Measurements from ENCODE around the gene LCLAT1. TPM values are rescaled to one million over a fixed set of nuclear protein-coding genes. Genes with fewer than 3 reads are reported as not detected.

LCLAT1 gene
- polyA plus RNA-seq, 4 donors = 1.6 to 18.3 (median 7.1) TPM

DNA sequence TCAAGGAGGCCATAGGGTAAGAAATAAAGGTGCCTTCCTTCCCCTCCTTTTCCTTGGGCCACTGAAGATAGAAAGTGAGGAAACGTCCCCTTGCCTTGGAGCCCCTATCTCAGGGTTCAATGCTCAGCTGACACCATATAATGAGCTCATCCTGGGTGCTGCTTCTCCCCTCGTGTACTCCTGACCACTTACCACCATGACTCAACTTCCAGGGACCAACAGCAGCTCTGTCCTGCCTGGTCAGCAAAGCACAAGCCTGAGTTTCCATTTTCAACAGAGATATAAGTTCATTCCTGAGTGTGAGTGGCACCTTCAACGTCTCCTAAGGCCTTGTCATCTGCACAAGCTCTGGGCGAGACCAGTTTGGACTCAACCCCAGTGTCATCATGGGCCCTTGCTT, 209.0 kb downstream of the LCLAT1 start:
- H3K27me3 ChIP-seq (ENCODE audit: control insufficient read depth in 3 of 3, insufficient read depth in 3 of 3, low read length in 3 of 3) = no peaks in the 10 kb centered on the region
- H3K27ac ChIP-seq (ENCODE audit: low read depth in 1 of 3, low read length in 2 of 3) = no peak overlapping the region
- DNase-seq = no peak
- no peaks in the 10 kb centered on the region for H3K4me1 ChIP-seq (ENCODE audit: control insufficient read depth in 3 of 3, insufficient read depth in 2 of 3, low read depth in 1 of 3, low read length in 2 of 3)
- 53 to 70% (median 64%) methylated on average over 4 of the region's 4 CpGs for WGBS, 3 donors
- no peak for FAIRE-seq
- no peaks in the 10 kb centered on the region for H3K9me3 ChIP-seq (ENCODE audit: control insufficient read depth in 2 of 2, insufficient read depth in 1 of 2, low read depth in 1 of 2, low read length in 1 of 2)
- H3K36me3 ChIP-seq (ENCODE audit: control insufficient read depth in 3 of 3, insufficient read depth in 2 of 3, low read depth in 1 of 3, low read length in 3 of 3) = no peaks in the 10 kb centered on the region
- no peak overlapping the region for H3K4me3 ChIP-seq (ENCODE audit: low read depth in 1 of 3, low read length in 3 of 3)

DNA sequence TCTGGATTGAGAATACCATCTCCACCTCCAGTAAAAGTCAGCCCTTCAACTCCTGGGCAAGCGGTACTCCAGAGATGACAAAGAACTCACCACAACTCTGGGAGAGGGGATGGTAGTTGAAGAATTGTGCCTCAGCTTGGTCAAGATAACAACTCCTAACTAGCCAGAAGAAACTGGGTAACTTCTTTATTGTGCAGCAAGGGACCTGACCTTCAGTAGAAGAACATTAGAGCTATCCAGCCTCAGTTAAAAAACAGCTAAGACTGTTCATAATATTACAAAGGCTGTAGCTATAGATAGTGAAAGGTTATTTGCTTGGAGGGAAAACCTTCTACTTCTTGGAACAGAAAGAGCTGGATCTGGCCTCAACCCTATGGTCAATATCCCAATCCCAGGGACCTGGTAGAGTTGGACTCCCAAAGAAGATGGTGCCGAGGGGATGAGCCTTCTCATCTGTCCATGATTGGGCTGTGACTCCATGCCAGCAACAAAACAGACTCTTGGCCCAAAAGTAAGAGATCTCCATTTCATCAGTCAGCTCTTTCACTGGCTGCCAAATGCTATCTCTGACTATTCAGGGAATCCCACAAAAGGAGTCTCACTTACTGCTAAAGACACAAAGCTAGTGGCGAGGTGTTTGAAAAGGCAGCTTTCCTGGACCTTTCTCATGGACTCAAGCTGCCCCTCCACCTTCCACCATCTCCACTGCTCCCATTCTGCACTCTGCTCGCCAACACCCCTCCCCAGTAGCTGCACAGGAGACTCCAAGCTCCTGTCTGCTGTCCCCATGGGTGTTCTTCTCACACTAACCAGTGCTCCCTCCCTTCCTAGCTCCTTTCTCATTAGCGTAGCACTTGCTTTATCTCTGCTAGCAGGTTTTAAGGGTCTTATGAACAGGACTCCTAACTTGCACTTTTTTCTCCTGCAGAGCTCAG, 214.4 kb downstream of the LCLAT1 start:
- 84 to 92% (median 84%) methylated on average over 5 of the region's 5 CpGs for WGBS, 3 donors
- H3K27ac ChIP-seq (ENCODE audit: low read depth in 1 of 3, low read length in 2 of 3) = no peak overlapping the region
- H3K36me3 ChIP-seq (ENCODE audit: control insufficient read depth in 3 of 3, insufficient read depth in 2 of 3, low read depth in 1 of 3, low read length in 3 of 3) = no peaks in the 10 kb centered on the region
- peaks cover 0 to 5% (median 0%) of the 10 kb centered on the region in 3 donors for H3K4me1 ChIP-seq (ENCODE audit: control insufficient read depth in 3 of 3, insufficient read depth in 2 of 3, low read depth in 1 of 3, low read length in 2 of 3)
- no peaks in the 10 kb centered on the region for H3K27me3 ChIP-seq (ENCODE audit: control insufficient read depth in 3 of 3, insufficient read depth in 3 of 3, low read length in 3 of 3)
- H3K9me3 ChIP-seq (ENCODE audit: control insufficient read depth in 2 of 2, insufficient read depth in 1 of 2, low read depth in 1 of 2, low read length in 1 of 2) = no peaks in the 10 kb centered on the region
- FAIRE-seq (no peak), DNase-seq (no peak)
- H3K4me3 ChIP-seq (ENCODE audit: low read depth in 1 of 3, low read length in 3 of 3) = no peak overlapping the region

DNA sequence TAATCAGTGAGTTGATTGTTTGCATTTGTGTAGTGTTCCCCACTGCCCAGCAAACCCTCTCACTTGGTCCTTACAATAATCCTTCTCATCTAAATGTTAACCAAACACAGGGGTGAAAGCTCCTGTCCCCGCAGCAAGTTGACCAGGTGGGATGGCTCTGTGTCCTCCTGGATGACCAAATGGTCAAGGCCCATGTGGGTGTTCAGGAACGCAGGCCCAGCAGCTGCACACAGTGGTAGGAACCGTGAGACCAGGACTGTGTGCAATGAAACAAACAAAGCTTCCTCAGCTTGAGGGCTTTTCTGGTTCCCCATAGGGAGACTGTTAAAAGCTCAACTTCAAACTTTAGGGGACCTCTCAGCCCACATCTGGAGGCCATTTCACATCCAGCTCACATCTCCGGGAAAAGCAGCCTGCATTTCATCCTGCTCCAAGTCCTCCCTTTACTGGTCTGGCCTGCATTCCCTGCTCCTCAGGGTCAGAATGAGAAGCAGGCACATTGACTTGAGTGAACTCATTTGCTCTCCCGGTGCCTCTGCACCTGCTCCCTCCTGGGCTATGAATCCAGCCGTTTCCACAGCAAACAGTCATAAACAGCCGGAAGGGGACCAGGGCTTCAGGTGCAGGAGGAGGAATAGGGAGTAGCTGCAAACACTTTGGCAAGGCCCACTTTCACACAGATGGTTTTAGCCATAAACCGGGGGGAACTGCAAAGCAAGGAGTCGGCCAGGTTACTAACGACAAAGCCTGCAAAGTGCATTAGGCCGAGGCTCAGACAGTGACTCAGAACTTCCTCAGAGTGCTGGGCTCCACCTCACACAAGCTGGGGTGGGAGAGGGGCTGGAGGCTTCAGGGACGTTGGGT, 215.5 kb downstream of the LCLAT1 start:
- FAIRE-seq (no peak), DNase-seq (peak; percentile 60 to 83)
- peak overlapping the region in 1 of 3 donors; percentile 26 for H3K27ac ChIP-seq (ENCODE audit: low read depth in 1 of 3, low read length in 2 of 3)
- no peaks in the 10 kb centered on the region for H3K36me3 ChIP-seq (ENCODE audit: control insufficient read depth in 3 of 3, insufficient read depth in 2 of 3, low read depth in 1 of 3, low read length in 3 of 3)
- no peaks in the 10 kb centered on the region for H3K27me3 ChIP-seq (ENCODE audit: control insufficient read depth in 3 of 3, insufficient read depth in 3 of 3, low read length in 3 of 3)
- no peaks in the 10 kb centered on the region for H3K9me3 ChIP-seq (ENCODE audit: control insufficient read depth in 2 of 2, insufficient read depth in 1 of 2, low read depth in 1 of 2, low read length in 1 of 2)
- no peak overlapping the region for H3K4me3 ChIP-seq (ENCODE audit: low read depth in 1 of 3, low read length in 3 of 3)
- WGBS, 3 donors = 23 to 57% (median 41%) methylated on average over 12 of the region's 12 CpGs
- peaks cover 0 to 5% (median 0%) of the 10 kb centered on the region in 3 donors for H3K4me1 ChIP-seq (ENCODE audit: control insufficient read depth in 3 of 3, insufficient read depth in 2 of 3, low read depth in 1 of 3, low read length in 2 of 3)

DNA sequence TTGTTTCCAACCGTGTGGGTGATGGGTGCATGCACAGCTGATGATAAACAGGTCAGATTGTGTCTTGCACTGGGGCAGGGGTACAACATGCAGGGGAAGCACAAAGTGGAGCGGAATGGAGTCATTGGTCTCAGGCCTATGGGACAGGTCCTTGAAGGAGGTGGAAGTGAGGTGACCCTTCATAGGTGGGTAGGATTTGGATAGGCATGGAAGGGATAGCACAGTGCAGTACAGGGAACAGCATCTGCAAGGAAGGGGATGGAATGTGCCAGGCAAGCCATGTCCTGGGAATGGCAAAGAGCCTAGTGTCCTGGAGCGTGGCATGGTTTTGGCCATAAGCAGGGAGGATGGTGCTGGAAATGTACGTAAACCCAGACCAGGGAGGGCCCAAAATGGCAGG, 216.3 kb downstream of the LCLAT1 start:
- no peaks in the 10 kb centered on the region for H3K27me3 ChIP-seq (ENCODE audit: control insufficient read depth in 3 of 3, insufficient read depth in 3 of 3, low read length in 3 of 3)
- no peak overlapping the region for H3K4me3 ChIP-seq (ENCODE audit: low read depth in 1 of 3, low read length in 3 of 3)
- DNase-seq (no peak), FAIRE-seq (no peak)
- no peak overlapping the region for H3K27ac ChIP-seq (ENCODE audit: low read depth in 1 of 3, low read length in 2 of 3)
- H3K36me3 ChIP-seq (ENCODE audit: control insufficient read depth in 3 of 3, insufficient read depth in 2 of 3, low read depth in 1 of 3, low read length in 3 of 3) = no peaks in the 10 kb centered on the region
- H3K9me3 ChIP-seq (ENCODE audit: control insufficient read depth in 2 of 2, insufficient read depth in 1 of 2, low read depth in 1 of 2, low read length in 1 of 2) = no peaks in the 10 kb centered on the region
- WGBS, 3 donors = 86 to 93% (median 88%) methylated on average over 4 of the region's 4 CpGs
- H3K4me1 ChIP-seq (ENCODE audit: control insufficient read depth in 3 of 3, insufficient read depth in 2 of 3, low read depth in 1 of 3, low read length in 2 of 3) = peaks cover 0 to 5% (median 0%) of the 10 kb centered on the region in 3 donors

DNA sequence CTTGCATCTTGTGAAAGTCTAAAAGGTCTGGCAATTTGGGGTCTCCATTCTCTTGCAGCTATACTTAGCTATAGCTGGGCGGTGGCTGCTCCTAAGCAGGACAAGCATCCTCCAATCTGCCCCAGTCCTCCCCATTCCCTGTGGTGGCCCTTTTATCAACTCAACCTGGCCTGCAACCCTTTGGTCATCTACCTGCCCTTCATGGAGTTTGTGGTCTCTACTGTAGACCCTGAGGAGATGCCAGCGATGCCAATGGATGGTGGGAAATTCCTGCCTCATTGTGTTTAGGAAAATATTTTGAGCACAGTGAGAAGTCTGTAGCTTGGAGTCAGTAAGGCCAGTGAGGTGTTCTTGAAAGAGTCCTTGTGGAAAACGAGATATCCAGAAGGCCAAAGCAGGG, 216.8 kb downstream of the LCLAT1 start:
- Histone ChIP-seq H3K27me3 (ENCODE audit: control insufficient read depth in 3 of 3, insufficient read depth in 3 of 3, low read length in 3 of 3) (no peaks in the 10 kb centered on the region), H3K4me3 (ENCODE audit: low read depth in 1 of 3, low read length in 3 of 3) (no peak overlapping the region), H3K4me1 (ENCODE audit: control insufficient read depth in 3 of 3, insufficient read depth in 2 of 3, low read depth in 1 of 3, low read length in 2 of 3) (peaks cover 0 to 5% (median 0%) of the 10 kb centered on the region in 3 donors), H3K36me3 (ENCODE audit: control insufficient read depth in 3 of 3, insufficient read depth in 2 of 3, low read depth in 1 of 3, low read length in 3 of 3) (no peaks in the 10 kb centered on the region), H3K9me3 (ENCODE audit: control insufficient read depth in 2 of 2, insufficient read depth in 1 of 2, low read depth in 1 of 2, low read length in 1 of 2) (no peaks in the 10 kb centered on the region), H3K27ac (ENCODE audit: low read depth in 1 of 3, low read length in 2 of 3) (no peak overlapping the region)
- FAIRE-seq (no peak), DNase-seq (no peak)
- 88 to 94% (median 93%) methylated on average over 3 of the region's 3 CpGs for WGBS, 3 donors

DNA sequence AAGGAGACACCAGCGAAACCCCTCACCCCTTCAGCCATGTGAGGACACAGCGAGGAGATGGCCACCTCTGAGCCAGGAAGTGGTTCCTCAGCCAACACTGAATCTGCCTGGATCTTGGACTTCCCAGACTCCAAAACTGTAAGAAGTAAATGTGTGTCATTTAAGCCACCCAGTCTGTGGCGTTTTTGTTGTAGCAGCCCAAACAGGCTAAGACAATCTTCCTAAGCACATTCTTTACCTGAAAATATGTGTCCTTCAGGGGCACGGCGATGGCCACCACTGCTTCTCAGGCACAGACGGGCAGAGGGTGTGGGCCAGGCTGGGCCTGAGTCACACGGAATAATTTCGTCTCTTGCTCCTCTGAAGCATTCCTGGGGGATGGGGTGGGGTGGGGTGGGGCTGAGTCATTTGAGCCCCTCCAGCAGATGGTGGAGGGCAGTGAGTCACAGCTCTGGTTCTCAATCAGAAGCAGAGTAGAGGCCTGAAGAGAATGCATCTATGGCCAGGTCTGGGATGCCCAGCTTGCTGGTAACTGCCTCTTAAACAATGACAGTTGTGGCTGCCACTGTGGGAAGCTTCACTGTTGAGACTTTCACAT, 217.8 kb downstream of the LCLAT1 start:
- Histone ChIP-seq H3K36me3 (ENCODE audit: control insufficient read depth in 3 of 3, insufficient read depth in 2 of 3, low read depth in 1 of 3, low read length in 3 of 3) (no peaks in the 10 kb centered on the region), H3K9me3 (ENCODE audit: control insufficient read depth in 2 of 2, insufficient read depth in 1 of 2, low read depth in 1 of 2, low read length in 1 of 2) (peaks cover 0 to 3% of the 10 kb centered on the region in 2 donors), H3K4me3 (ENCODE audit: low read depth in 1 of 3, low read length in 3 of 3) (no peak overlapping the region), H3K27ac (ENCODE audit: low read depth in 1 of 3, low read length in 2 of 3) (peak overlapping the region in 1 of 3 donors; percentile 69), H3K4me1 (ENCODE audit: control insufficient read depth in 3 of 3, insufficient read depth in 2 of 3, low read depth in 1 of 3, low read length in 2 of 3) (peaks cover 0 to 5% (median 0%) of the 10 kb centered on the region in 3 donors), H3K27me3 (ENCODE audit: control insufficient read depth in 3 of 3, insufficient read depth in 3 of 3, low read length in 3 of 3) (no peaks in the 10 kb centered on the region)
- FAIRE-seq = no peak
- DNase-seq = no peak
- 80 to 91% (median 82%) methylated on average over 8 of the region's 8 CpGs for WGBS, 3 donors

DNA sequence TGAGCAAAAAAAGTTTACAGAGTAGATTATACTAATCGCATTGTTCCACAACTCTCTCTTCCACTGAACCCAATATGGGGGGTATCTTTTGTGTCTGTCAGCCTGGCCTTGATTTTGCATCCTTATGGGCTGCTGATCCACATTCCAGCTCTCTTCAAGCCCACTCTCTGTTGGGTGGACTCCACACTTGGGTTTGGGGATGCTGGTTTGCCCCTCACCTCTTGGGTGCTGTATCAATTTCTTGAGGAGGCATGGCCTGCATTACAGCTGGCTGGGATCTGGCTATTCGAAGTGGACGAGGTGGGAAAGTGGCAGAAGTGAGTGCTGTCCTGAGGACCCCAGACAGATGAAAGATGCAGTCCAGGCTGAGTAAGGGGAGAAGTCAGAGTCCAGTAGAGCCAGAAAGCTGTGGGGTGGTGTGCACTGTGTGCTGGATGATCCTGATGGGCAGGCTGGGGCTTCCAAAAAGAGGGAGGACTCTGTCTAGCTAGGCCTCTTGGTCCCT, 218.8 kb downstream of the LCLAT1 start:
- Histone ChIP-seq H3K27ac (ENCODE audit: low read depth in 1 of 3, low read length in 2 of 3) (peak overlapping the region in 1 of 3 donors; percentile 77), H3K36me3 (ENCODE audit: control insufficient read depth in 3 of 3, insufficient read depth in 2 of 3, low read depth in 1 of 3, low read length in 3 of 3) (no peaks in the 10 kb centered on the region), H3K4me3 (ENCODE audit: low read depth in 1 of 3, low read length in 3 of 3) (no peak overlapping the region), H3K9me3 (ENCODE audit: control insufficient read depth in 2 of 2, insufficient read depth in 1 of 2, low read depth in 1 of 2, low read length in 1 of 2) (peaks cover 0 to 11% of the 10 kb centered on the region in 2 donors), H3K4me1 (ENCODE audit: control insufficient read depth in 3 of 3, insufficient read depth in 2 of 3, low read depth in 1 of 3, low read length in 2 of 3) (peaks cover 0 to 5% (median 0%) of the 10 kb centered on the region in 3 donors), H3K27me3 (ENCODE audit: control insufficient read depth in 3 of 3, insufficient read depth in 3 of 3, low read length in 3 of 3) (no peaks in the 10 kb centered on the region)
- DNase-seq (no peak), FAIRE-seq (no peak)
- 87 to 94% (median 90%) methylated on average over 3 of the region's 3 CpGs for WGBS, 3 donors
